ENCODE data around the gene SLC44A3. TPM values are rescaled to one million over a fixed set of nuclear protein-coding genes. Genes with fewer than 3 reads are reported as not detected.
"Not testable (repeated sequence)": the region's sequence is repeated elsewhere in the genome, so short reads cannot be mapped to it uniquely, and the experiment has no call there.

The SLC44A3 gene
- polyA plus RNA-seq, 3 donors: 2.3 to 28.0 (median 2.5) TPM

DNA sequence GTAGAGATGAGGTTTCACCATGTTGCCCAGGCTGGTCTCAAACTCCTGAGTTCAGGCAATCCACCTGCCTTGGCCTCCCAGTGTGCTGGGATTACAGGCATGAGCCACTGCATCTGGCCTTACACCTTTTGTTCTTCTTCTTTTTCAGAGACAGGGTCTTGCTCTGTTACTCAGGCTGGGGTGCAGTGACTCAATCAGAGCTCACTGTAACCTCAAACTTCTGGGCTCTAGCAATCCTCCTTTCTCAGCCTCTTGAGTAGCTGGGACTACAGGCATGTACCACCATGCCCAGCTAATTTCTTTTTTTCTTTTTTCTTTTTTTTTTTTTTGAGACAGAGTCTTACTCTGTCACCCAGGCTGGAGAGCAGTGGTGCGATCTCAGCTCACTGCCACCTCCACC, 121.3 kb downstream of the SLC44A3 start:
- 93 to 100% (median 96%) methylated on average over 1 of the region's 1 CpG for WGBS, 3 donors
- H3K27ac ChIP-seq (ENCODE audit: low read depth, low read length): not testable (repeated sequence)

DNA sequence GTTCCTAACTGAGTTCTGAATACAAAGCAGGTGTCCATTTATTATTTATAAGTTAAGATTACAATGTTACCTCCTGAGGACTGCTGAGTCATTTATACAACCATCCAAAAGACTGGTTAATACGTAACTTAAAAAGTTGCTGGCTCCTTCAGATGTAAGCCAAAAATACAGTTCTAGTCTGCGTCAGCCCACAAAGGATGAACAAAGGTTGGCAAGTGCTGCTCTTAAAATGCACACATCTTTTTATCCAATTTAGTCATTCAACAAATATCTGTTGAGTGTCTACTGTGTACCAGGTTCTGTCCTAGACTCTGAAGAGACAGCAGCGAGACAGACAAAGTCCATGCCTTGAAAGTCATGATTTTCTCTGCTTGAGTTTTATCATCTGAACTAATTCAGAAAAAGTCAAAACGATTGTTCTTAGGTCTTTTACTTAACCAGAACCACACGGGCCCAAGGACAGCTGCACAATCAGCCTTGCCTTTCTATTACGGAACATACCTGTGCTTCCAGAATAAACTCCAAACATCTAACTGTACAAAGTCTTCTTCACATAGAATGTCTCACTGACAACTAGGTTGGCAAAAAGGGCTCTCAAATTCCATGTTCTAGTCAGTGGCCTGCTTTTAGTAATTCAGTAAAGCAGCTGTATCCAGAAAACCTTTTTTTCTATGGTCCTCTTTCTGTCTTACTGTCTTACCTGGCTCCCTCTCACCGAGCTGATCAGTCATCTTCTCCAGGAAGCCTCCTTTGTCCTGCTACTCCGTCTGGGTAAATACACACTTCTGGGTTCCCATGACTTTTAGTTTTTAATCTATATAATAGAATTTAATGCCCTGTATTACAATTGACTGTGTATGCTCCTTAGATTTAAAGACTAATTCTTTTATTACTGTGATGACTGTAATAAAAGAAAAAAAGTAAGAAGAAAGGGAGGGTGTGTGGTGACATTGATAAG, 122.3 kb downstream of the SLC44A3 start:
- WGBS, 3 donors: 40 to 92% (median 80%) methylated on average over 8 of the region's 8 CpGs
- no peak overlapping the region for H3K27ac ChIP-seq (ENCODE audit: low read depth, low read length)

Other genes with a start within 250 kb of the SLC44A3 start
- gene CNN3, start 106.8 kb downstream of the SLC44A3 start, polyA plus RNA-seq: 100 to 1,000 TPM in 2 of 3 donors, 10 to 100 TPM in 1; 38.4 to 151 (median 131) TPM

Measured in adipose tissue (tissue), 3 donors.